Keratinocyte (primary cell): ENCODE data around the gene ACADSB. TPM values are rescaled to one million over a fixed set of nuclear protein-coding genes. Genes with fewer than 3 reads are reported as not detected.

Experiments used
- DNase-seq: peaks from one replicate; pipeline ENCODE4 v3.0.0-alpha.2; 2011; ENCODE audit warnings: low read depth, missing footprints, low spot score
- FAIRE-seq: peaks from 2 replicates; lab custom pipeline; 2011; peaks lifted over from hg19 to GRCh38; lab: Jason Lieb, UNC
- H2AFZ ChIP-seq: 2 replicates; pipeline ENCODE4 v1.6.0; 2012; ENCODE audit warnings: low read length, control low read depth, inconsistent platforms; ENCODE audit not compliant: control insufficient read depth
- H3K27ac ChIP-seq: 2 replicates; pipeline ENCODE4 v1.5.1; 2011; ENCODE audit warnings: low read length; ENCODE audit not compliant: control insufficient read depth, insufficient read depth
- H3K27me3 ChIP-seq: 3 replicates; pipeline ENCODE4 v1.6.0; 2011; ENCODE audit warnings: low read length; ENCODE audit not compliant: control insufficient read depth, insufficient read depth; ENCODE audit errors: extremely low read depth
- H3K36me3 ChIP-seq, 2 experiments: 2 replicates in 1 of 2; 3 replicates in 1 of 2; pipeline ENCODE4 v1.5.1; 2011; ENCODE audit warnings: low read length in 2 of 2, mild to moderate bottlenecking in 1 of 2; ENCODE audit not compliant: control insufficient read depth in 2 of 2, insufficient read depth in 2 of 2; ENCODE audit errors: extremely low read depth in 1 of 2
- H3K4me1 ChIP-seq: 3 replicates; pipeline ENCODE4 v1.5.1; 2011; ENCODE audit warnings: low read length; ENCODE audit not compliant: control insufficient read depth, insufficient read depth; ENCODE audit errors: extremely low read depth
- H3K4me2 ChIP-seq: 3 replicates; pipeline ENCODE4 v1.6.0; 2011; ENCODE audit warnings: low read depth, low read length; ENCODE audit not compliant: control insufficient read depth, insufficient read depth; ENCODE audit errors: extremely low read depth
- H3K4me3 ChIP-seq, 3 experiments: fragments of 200-600 bp in 1 of 3; sonication (generic) in 1 of 3; 2 replicates in 2 of 3; 3 replicates in 1 of 3; pipeline ENCODE4 v1.5.1; 2011 to 2016; ENCODE audit warnings: low read length in 3 of 3, mild to moderate bottlenecking in 3 of 3, control low read depth in 2 of 3, inconsistent platforms in 1 of 3, low read depth in 1 of 3, mixed read lengths in 1 of 3, mixed run types in 1 of 3, moderate library complexity in 1 of 3; ENCODE audit not compliant: control insufficient read depth in 2 of 3, insufficient read depth in 2 of 3; ENCODE audit errors: extremely low read depth in 1 of 3
- H3K79me2 ChIP-seq: 2 replicates; pipeline ENCODE4 v1.6.0; 2012; ENCODE audit warnings: low read length; ENCODE audit not compliant: control insufficient read depth, insufficient read depth
- H3K9ac ChIP-seq: 3 replicates; pipeline ENCODE4 v1.6.0; 2011; ENCODE audit warnings: low read length; ENCODE audit not compliant: control insufficient read depth, insufficient read depth; ENCODE audit errors: extremely low read depth
- H3K9me1 ChIP-seq: 3 replicates; pipeline ENCODE4 v1.6.0; 2011; ENCODE audit warnings: low read length; ENCODE audit not compliant: control insufficient read depth, insufficient read depth; ENCODE audit errors: extremely low read depth
- H3K9me3 ChIP-seq: 2 replicates; pipeline ENCODE4 v1.5.1; 2012; ENCODE audit warnings: low read depth, low read length; ENCODE audit not compliant: control insufficient read depth
- H4K20me1 ChIP-seq: 3 replicates; pipeline ENCODE4 v1.6.0; 2011; ENCODE audit warnings: low read length; ENCODE audit not compliant: control insufficient read depth, insufficient read depth; ENCODE audit errors: extremely low read depth
- CTCF ChIP-seq, 3 experiments: IDR thresholded peaks in 1 of 3; conservative IDR thresholded peaks in 1 of 3; optimal IDR thresholded peaks in 1 of 3; 2 replicates in 2 of 3; 3 replicates in 1 of 3; pipeline versions ENCODE3 to v1.5.1; 2011; ENCODE audit warnings: low read length in 3 of 3, mild to moderate bottlenecking in 3 of 3, moderate library complexity in 2 of 3, control low read depth in 1 of 3, inconsistent platforms in 1 of 3; ENCODE audit not compliant: insufficient read depth in 2 of 3; ENCODE audit errors: extremely low read depth in 1 of 3
- EZH2 ChIP-seq: IDR thresholded peaks from one replicate; pipeline ENCODE4 v1.6.1; 2012; ENCODE audit warnings: inconsistent platforms, mild to moderate bottlenecking, low read length, moderate library complexity
- dilution Hi-C: fragments of 300-500 bp; cut with MboI; formaldehyde crosslinking; loops from one replicate; pipeline ENCODE4 v1.7.0; 2020; ENCODE audit warnings: low sequenced_read_pairs; ENCODE audit not compliant: extremely low pct_ligation_motif_present
- polyA plus RNA-seq, 5 experiments: library from polyadenylated mRNA; depleted of rRNA in 3 of 5; stranded (reverse) in 3 of 5; stranded (forward) in 1 of 5; unstranded in 1 of 5; fragments of >200 nt; gene quantifications; 1 replicate in 1 of 5; 2 replicates in 3 of 5; 3 replicates in 1 of 5; pipeline versions ENCODE4 v1.2.1 to v1.2.3, GENCODE V29; 2011 to 2012; ENCODE audit warnings: missing spikeins in 2 of 5, low read depth in 1 of 5, low replicate concordance in 1 of 5

Gene ACADSB
- polyA plus RNA-seq, 1 donor (not counting 4 experiments of a cell fraction or from before 2014, with no cell fraction given) = 10.1 TPM

GRCh38 chr10:123009105-123009820, 457 bp downstream of the ACADSB start:
- H3K4me1 ChIP-seq = peaks cover 21% of the 10 kb centered on the region
- TF ChIP-seq EZH2 (no peak), CTCF (optimal IDR thresholded peaks at IDR 0.05 in 1 of 3, IDR thresholded peaks at IDR 0.05 in 1 of 3, conservative IDR thresholded peaks at IDR 0.05 in 1 of 3; ENCODE audit: extremely low read depth in 1 of 3, insufficient read depth in 2 of 3, low read length in 3 of 3) (no peak)
- peak overlapping the region; percentile 89 for H2AFZ ChIP-seq
- dilution Hi-C loops = no loop called here
- H3K27me3 ChIP-seq = no peaks in the 10 kb centered on the region
- peak overlapping the region; percentile 30 for H3K27ac ChIP-seq
- peaks cover 40% of the 10 kb centered on the region for H3K79me2 ChIP-seq
- no peaks in the 10 kb centered on the region for H3K9me1 ChIP-seq
- no peaks in the 10 kb centered on the region for H3K36me3 ChIP-seq
- DNase-seq (no peak), FAIRE-seq (no peak)
- H3K9me3 ChIP-seq = no peaks in the 10 kb centered on the region
- peak overlapping the region; percentile 82 to 96 (median 93) for H3K4me3 ChIP-seq
- H3K9ac ChIP-seq = peak overlapping the region; percentile 77
- H3K4me2 ChIP-seq = peak overlapping the region; percentile 97
- no peaks in the 10 kb centered on the region for H4K20me1 ChIP-seq

- Histone ChIP-seq H3K36me3 (no peaks in the 10 kb centered on the region), H3K9ac (no peak overlapping the region), H3K4me1 (peaks cover 17% of the 10 kb centered on the region), H3K9me3 (no peaks in the 10 kb centered on the region), H4K20me1 (no peaks in the 10 kb centered on the region), H3K9me1 (no peaks in the 10 kb centered on the region), H3K79me2 (peaks cover 16% of the 10 kb centered on the region), H2AFZ (no peak overlapping the region), H3K27ac (no peak overlapping the region), H3K4me2 (no peak overlapping the region), H3K4me3 (no peak overlapping the region), H3K27me3 (no peaks in the 10 kb centered on the region)
- TF ChIP-seq CTCF (optimal IDR thresholded peaks at IDR 0.05 in 1 of 3, IDR thresholded peaks at IDR 0.05 in 1 of 3, conservative IDR thresholded peaks at IDR 0.05 in 1 of 3; ENCODE audit: extremely low read depth in 1 of 3, insufficient read depth in 2 of 3, low read length in 3 of 3) (no peak), EZH2 (no peak)
- dilution Hi-C loops = no loop called here
- FAIRE-seq (no peak), DNase-seq (no peak)
Observed at GRCh38 chr10:123011987-123012386, 3.2 kb downstream of the ACADSB start.
